Measurements from ENCODE around the gene NUP93. TPM values are rescaled to one million over a fixed set of nuclear protein-coding genes. Genes with fewer than 3 reads are reported as not detected.
"Not testable (repeated sequence)": the region's sequence is repeated elsewhere in the genome, so short reads cannot be mapped to it uniquely, and the experiment has no call there.

The NUP93 gene
- polyA plus RNA-seq, 1 donor (not counting 4 experiments of a cell fraction or from before 2014, with no cell fraction given) = 74.1 TPM

GRCh38 chr16:56810954-56811353 is 81.0 kb downstream of the NUP93 start:
- FAIRE-seq = no peak
- H3K4me1 ChIP-seq (ENCODE audit: control insufficient read depth, extremely low read depth, insufficient read depth, low read length) = peaks cover 34% of the 10 kb centered on the region

GRCh38 chr16:56811602-56812001 is 81.7 kb downstream of the NUP93 start:
- H3K9ac ChIP-seq (ENCODE audit: control insufficient read depth, extremely low read depth, insufficient read depth, low read length); H3K9me1 ChIP-seq (ENCODE audit: control insufficient read depth, extremely low read depth, insufficient read depth, low read length); H4K20me1 ChIP-seq (ENCODE audit: control insufficient read depth, extremely low read depth, insufficient read depth, low read length); H3K4me2 ChIP-seq (ENCODE audit: control insufficient read depth, extremely low read depth, insufficient read depth, low read depth, low read length); FAIRE-seq; H3K4me3 ChIP-seq (ENCODE audit: control insufficient read depth in 2 of 3, extremely low read depth in 1 of 3, insufficient read depth in 2 of 3, low read depth in 1 of 3, low read length in 3 of 3); dilution Hi-C loops (cut with MboI; ENCODE audit: extremely low pct_ligation_motif_present, low sequenced_read_pairs); H3K27ac ChIP-seq (ENCODE audit: control insufficient read depth, insufficient read depth, low read length); H3K9me3 ChIP-seq (ENCODE audit: control insufficient read depth, low read depth, low read length); DNase-seq (ENCODE audit: low read depth, low spot score); H3K79me2 ChIP-seq (ENCODE audit: control insufficient read depth, insufficient read depth, low read length); H2AFZ ChIP-seq (ENCODE audit: control insufficient read depth, low read length); H3K36me3 ChIP-seq (ENCODE audit: control insufficient read depth in 2 of 2, extremely low read depth in 1 of 2, insufficient read depth in 2 of 2, low read length in 2 of 2); H3K27me3 ChIP-seq (ENCODE audit: control insufficient read depth, extremely low read depth, insufficient read depth, low read length): not testable (repeated sequence)
- peaks cover 34% of the 10 kb centered on the region for H3K4me1 ChIP-seq (ENCODE audit: control insufficient read depth, extremely low read depth, insufficient read depth, low read length)

More at GRCh38 chr16:56810954-56811353, 81.0 kb downstream of the NUP93 start:
- H3K27me3 ChIP-seq (ENCODE audit: control insufficient read depth, extremely low read depth, insufficient read depth, low read length) = no peaks in the 10 kb centered on the region
- no peak overlapping the region for H3K4me2 ChIP-seq (ENCODE audit: control insufficient read depth, extremely low read depth, insufficient read depth, low read depth, low read length)
- dilution Hi-C loops (cut with MboI; ENCODE audit: extremely low pct_ligation_motif_present, low sequenced_read_pairs) = no loop called here
- no peak overlapping the region for H3K4me3 ChIP-seq (ENCODE audit: control insufficient read depth in 2 of 3, extremely low read depth in 1 of 3, insufficient read depth in 2 of 3, low read depth in 1 of 3, low read length in 3 of 3)
- peaks cover 2% of the 10 kb centered on the region for H3K79me2 ChIP-seq (ENCODE audit: control insufficient read depth, insufficient read depth, low read length)
- no peak overlapping the region for H3K9ac ChIP-seq (ENCODE audit: control insufficient read depth, extremely low read depth, insufficient read depth, low read length)
- no peak for TF ChIP-seq EZH2 (IDR thresholded peaks at IDR 0.05; ENCODE audit: low read length)
- TF ChIP-seq CTCF (optimal IDR thresholded peaks at IDR 0.05 in 1 of 3, IDR thresholded peaks at IDR 0.05 in 1 of 3, conservative IDR thresholded peaks at IDR 0.05 in 1 of 3; ENCODE audit: extremely low read depth in 1 of 3, insufficient read depth in 2 of 3, low read length in 3 of 3) = no peak
- H3K36me3 ChIP-seq (ENCODE audit: control insufficient read depth in 2 of 2, extremely low read depth in 1 of 2, insufficient read depth in 2 of 2, low read length in 2 of 2) = peaks cover 7 to 14% of the 10 kb centered on the region in 2 experiments
- no peaks in the 10 kb centered on the region for H4K20me1 ChIP-seq (ENCODE audit: control insufficient read depth, extremely low read depth, insufficient read depth, low read length)
- H3K9me1 ChIP-seq (ENCODE audit: control insufficient read depth, extremely low read depth, insufficient read depth, low read length) = peaks cover 4% of the 10 kb centered on the region
- H2AFZ ChIP-seq (ENCODE audit: control insufficient read depth, low read length) = no peak overlapping the region
- H3K9me3 ChIP-seq (ENCODE audit: control insufficient read depth, low read depth, low read length) = no peaks in the 10 kb centered on the region
- DNase-seq (ENCODE audit: low read depth, low spot score) = no peak
- no peak overlapping the region for H3K27ac ChIP-seq (ENCODE audit: control insufficient read depth, insufficient read depth, low read length)

DNA sequence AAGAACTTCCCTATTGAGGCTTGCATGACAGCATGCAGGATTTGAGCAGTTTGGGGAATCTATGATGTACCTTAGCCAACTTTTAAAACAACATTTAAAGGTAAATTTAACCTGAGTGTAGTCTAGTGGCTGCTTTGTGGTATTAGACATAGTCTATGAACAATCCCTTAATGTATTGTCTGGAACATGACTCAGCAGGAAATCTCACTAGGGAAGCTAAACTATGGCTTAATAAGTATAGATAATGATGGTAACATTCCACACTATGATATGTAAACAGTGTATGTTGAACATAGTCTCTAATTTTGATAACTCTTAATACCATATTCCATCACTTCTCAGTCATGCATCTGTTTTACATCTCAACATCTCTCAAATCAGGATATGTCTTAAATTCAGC is 83.0 kb downstream of the NUP93 start:
- H3K27ac ChIP-seq (ENCODE audit: control insufficient read depth, insufficient read depth, low read length) = peak overlapping the region; percentile 32
- H3K9ac ChIP-seq (ENCODE audit: control insufficient read depth, extremely low read depth, insufficient read depth, low read length) = no peak overlapping the region
- H3K36me3 ChIP-seq (ENCODE audit: control insufficient read depth in 2 of 2, extremely low read depth in 1 of 2, insufficient read depth in 2 of 2, low read length in 2 of 2) = peaks cover 0 to 1% of the 10 kb centered on the region in 2 experiments
- no peak for TF ChIP-seq EZH2 (IDR thresholded peaks at IDR 0.05; ENCODE audit: low read length)
- no peak for TF ChIP-seq CTCF (optimal IDR thresholded peaks at IDR 0.05 in 1 of 3, IDR thresholded peaks at IDR 0.05 in 1 of 3, conservative IDR thresholded peaks at IDR 0.05 in 1 of 3; ENCODE audit: extremely low read depth in 1 of 3, insufficient read depth in 2 of 3, low read length in 3 of 3)
- H3K9me3 ChIP-seq (ENCODE audit: control insufficient read depth, low read depth, low read length) = no peaks in the 10 kb centered on the region
- no peak overlapping the region for H3K4me3 ChIP-seq (ENCODE audit: control insufficient read depth in 2 of 3, extremely low read depth in 1 of 3, insufficient read depth in 2 of 3, low read depth in 1 of 3, low read length in 3 of 3)
- H2AFZ ChIP-seq (ENCODE audit: control insufficient read depth, low read length) = no peak overlapping the region
- H4K20me1 ChIP-seq (ENCODE audit: control insufficient read depth, extremely low read depth, insufficient read depth, low read length) = no peaks in the 10 kb centered on the region
- H3K4me1 ChIP-seq (ENCODE audit: control insufficient read depth, extremely low read depth, insufficient read depth, low read length) = peaks cover 24% of the 10 kb centered on the region
- no peaks in the 10 kb centered on the region for H3K27me3 ChIP-seq (ENCODE audit: control insufficient read depth, extremely low read depth, insufficient read depth, low read length)
- H3K4me2 ChIP-seq (ENCODE audit: control insufficient read depth, extremely low read depth, insufficient read depth, low read depth, low read length) = peak overlapping the region; percentile 60
- no peak for DNase-seq (ENCODE audit: low read depth, low spot score)
- FAIRE-seq = peak; percentile 75
- peaks cover 4% of the 10 kb centered on the region for H3K9me1 ChIP-seq (ENCODE audit: control insufficient read depth, extremely low read depth, insufficient read depth, low read length)
- dilution Hi-C loops (cut with MboI; ENCODE audit: extremely low pct_ligation_motif_present, low sequenced_read_pairs) = no loop called here
- H3K79me2 ChIP-seq (ENCODE audit: control insufficient read depth, insufficient read depth, low read length) = peaks cover 2% of the 10 kb centered on the region

Measured in keratinocyte (primary cell).